GM12875 (cell line): ENCODE data around the gene GNAZ.

ENCODE experiments used
- H3K4me3 ChIP-seq: one replicate; pipeline ENCODE4 v1.5.1; 2011; ENCODE audit warnings: low read depth, low read length, control low read depth
- CTCF ChIP-seq: IDR thresholded peaks from 2 replicates; pipeline ENCODE4 v1.5.1; 2011; ENCODE audit warnings: low read depth, mild to moderate bottlenecking, control low read depth, inconsistent platforms, low read length, moderate library complexity, borderline replicate concordance; ENCODE audit not compliant: insufficient read depth

Gene GNAZ

GRCh38 chr22:23077627-23078461, 7.5 kb downstream of the GNAZ start:
- no peak overlapping the region for H3K4me3 ChIP-seq
- no peak for TF ChIP-seq CTCF

GRCh38 chr22:23078462-23078787, 8.1 kb downstream of the GNAZ start:
- no peak overlapping the region for H3K4me3 ChIP-seq
- TF ChIP-seq CTCF = no peak

- H3K4me3 ChIP-seq = no peak overlapping the region
- no peak for TF ChIP-seq CTCF
Measured at GRCh38 chr22:23079240-23079768, 9.0 kb downstream of the GNAZ start.

- TF ChIP-seq CTCF = no peak
- H3K4me3 ChIP-seq = no peak overlapping the region
Measured at GRCh38 chr22:23079814-23080521, 9.6 kb downstream of the GNAZ start.

GRCh38 chr22:23080613-23081290, 10.4 kb downstream of the GNAZ start:
- H3K4me3 ChIP-seq = no peak overlapping the region
- TF ChIP-seq CTCF = no peak

GRCh38 chr22:23082534-23083314, 12.4 kb downstream of the GNAZ start:
- H3K4me3 ChIP-seq = no peak overlapping the region
- no peak for TF ChIP-seq CTCF
